ENCODE results near the gene ZSCAN5C.
"Not testable (repeated sequence)": the region's sequence is repeated elsewhere in the genome, so short reads cannot be mapped to it uniquely, and the experiment has no call there.

ZSCAN5C gene

GRCh38 chr19:56197646-56198045, 4.4 kb upstream of the ZSCAN5C start, which contains the start of gene ZSCAN5B:
Gene ZSCAN5B, minus strand, starts transcription at chr19:56197783. Its CDS starts 4,731 bp downstream, at chr19:56193052.
- not testable (repeated sequence) for DNase-seq

DNA sequence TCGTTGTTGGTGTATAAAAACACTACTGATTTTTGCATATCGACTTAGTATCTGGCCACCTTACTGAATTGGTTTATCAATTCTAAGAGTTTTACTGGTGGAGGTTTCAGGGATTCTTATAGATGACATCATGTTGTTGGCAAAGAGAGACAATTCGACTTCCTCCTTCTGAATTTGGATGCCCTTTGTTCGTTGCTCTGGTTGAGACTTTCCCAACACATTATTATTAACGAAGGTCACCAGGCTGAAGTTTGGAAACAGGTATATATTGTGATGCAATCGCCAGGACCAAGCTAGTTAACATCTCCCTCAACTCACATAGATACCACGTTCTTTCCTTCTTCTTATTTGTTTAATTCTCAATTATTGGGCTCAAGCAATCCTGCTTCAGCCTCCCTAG, 2.4 kb upstream of the ZSCAN5C start:
- no peak for DNase-seq

DNA sequence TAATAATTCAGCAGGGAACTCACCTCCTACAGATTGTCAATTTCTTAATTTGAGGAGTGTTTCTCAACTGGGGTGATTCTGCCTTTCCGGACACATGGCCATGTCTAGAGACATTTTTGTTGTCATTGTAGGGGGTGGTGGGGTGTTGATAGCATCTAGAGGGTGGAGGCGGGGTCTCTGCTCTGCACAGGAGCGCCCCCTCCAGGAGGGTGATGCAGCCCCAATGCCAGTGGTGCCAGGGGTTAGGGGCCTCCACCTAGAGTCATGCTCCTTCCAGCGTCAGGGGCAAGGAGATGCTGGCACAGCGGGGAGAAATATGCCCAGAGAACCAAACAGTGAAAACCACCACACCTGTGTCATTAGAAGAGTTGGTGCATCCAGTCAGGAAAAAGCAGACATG, 5.5 kb downstream of the ZSCAN5C start:
- not testable (repeated sequence) for DNase-seq

- no peak for DNase-seq
These were observed 7.0 kb downstream of the ZSCAN5C start for GRCh38 chr19:56209091-56209490.

DNA sequence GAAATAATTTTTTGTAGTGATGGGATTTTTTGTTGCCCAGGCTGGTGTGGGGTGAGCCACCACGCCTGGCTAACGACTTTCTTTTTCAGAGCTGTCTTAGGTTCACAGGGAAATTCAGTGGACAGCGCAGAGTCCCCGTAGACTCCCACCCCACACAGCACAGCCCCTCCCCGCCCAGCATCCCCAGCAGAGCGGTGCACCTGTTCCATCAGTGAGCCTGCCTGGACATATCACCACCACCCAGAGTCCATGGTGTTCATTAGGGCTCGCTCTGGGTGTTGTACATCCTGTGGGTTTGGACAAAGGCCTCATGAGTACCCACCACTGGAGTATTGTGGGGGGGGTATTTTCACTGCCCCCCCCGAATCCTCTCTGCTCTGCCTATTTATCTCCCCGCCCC, 8.0 kb downstream of the ZSCAN5C start:
- DNase-seq = not testable (repeated sequence)

DNA sequence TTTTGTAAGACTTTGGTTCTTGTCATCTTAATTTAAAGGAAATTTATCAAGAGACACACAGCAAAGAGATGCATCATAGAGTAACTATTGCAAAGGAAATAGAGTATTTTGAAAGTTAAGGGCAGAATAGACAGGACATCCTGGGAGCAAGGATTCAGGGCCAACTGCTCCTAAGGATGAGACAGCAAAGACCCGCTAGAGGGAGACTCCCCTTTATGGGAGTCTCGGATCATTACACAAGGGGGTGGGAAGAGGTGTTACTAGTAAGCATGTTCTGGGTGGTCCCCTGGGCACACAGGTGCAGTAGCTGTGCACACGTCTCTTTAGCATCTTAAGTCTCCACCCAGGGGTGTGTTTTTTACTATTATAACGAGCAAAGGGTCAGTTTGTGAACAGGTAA, 9.6 kb downstream of the ZSCAN5C start:
- no peak for DNase-seq

- DNase-seq = no peak
These were observed 15.2 kb downstream of the ZSCAN5C start for GRCh38 chr19:56217039-56217949.

DNA sequence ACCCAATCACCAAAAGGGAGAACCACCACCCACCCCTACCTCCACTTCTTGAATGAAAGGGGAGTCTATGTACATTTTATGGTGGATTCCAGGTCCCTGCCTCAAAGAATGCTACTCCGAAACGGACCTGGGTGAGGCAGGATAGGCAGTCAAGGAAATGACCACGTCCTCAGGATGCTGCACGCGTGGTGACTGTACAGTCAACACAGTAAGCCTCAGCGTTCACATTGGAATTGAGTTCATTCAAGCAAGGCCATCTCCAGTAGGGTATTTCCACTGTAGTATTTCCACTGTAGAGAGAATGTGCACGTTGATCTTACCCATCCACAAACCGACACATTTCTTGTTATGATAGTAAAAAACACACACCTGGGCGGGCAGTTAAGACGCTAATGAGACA, 16.9 kb downstream of the ZSCAN5C start:
- DNase-seq = no peak

DNA sequence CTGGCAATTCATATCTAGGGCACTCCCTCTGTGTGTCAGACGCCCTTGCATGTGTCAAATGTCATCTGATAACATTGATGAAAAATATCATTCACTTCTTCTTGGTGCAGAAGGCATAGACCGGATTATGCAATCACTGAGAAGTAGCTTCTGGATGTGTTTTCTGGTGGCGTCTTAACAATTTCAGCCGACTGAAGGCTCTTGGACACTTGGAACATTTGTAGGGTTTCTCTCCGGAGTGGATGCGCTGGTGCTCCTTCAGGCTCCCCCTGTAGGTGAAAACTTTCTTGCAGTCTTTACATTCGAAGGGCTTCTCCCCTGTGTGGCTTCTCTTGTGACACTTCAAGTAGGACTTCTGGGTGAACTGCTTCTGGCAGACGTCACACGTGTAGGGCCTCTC, 19.4 kb downstream of the ZSCAN5C start:
- not testable (repeated sequence) for DNase-seq

- no peak for DNase-seq
These were observed 19.8 kb downstream of the ZSCAN5C start for GRCh38 chr19:56221851-56222250.

DNA sequence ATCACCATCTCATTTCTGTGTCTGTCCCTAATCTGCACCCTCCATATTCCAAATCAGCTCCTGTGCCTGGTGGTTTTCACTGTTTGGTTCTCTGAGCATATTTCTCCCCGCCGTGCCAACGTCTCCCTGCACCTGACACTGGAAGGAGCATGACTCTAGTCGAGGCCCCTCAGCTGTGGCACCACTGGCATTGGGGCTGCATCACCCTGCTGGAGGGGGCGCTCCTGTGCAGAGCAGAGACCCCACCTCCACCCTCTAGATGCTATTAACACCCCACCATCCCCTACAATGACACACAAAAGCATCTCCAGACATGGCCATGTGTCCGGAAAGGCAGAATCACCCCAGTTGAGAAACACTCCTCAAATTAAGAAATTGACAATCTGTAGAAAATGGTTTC, 20.8 kb downstream of the ZSCAN5C start:
- DNase-seq = no peak

GRCh38 chr19:56223481-56223880, 21.4 kb downstream of the ZSCAN5C start:
- DNase-seq = no peak

DNA sequence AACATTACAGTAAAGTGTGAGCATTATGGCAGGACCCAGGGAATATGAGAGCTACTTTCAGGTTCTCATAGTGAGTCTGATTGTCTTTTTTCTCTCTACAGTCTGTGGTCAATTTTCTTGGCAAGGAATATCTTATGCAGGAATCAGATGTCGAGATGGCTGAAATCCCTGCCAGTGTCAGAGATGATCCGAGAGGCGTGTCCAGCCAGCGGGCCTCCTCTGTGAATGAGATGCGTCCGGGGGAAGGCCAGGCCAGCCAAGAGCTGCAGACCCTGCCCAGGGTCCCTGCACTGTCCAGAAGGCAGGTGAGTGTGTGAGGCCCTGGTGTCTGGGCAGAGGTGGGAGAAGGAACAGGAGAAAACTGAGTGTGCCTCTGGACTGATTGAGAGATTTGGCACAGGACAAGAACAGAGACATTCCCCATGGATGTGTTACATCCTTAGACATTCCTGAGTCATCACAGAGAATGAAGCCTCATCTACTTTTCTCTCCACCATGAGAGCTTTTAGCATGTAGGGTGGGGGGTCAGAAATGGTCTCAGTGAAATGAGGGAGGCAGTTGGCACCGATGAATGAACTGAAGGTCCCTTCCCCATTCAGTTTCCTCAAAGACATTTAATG, 43.2 kb downstream of the ZSCAN5C start:
- DNase-seq = no peak

- DNase-seq = not testable (repeated sequence)
These were observed 43.7 kb downstream of the ZSCAN5C start for GRCh38 chr19:56245764-56246163.

DNA sequence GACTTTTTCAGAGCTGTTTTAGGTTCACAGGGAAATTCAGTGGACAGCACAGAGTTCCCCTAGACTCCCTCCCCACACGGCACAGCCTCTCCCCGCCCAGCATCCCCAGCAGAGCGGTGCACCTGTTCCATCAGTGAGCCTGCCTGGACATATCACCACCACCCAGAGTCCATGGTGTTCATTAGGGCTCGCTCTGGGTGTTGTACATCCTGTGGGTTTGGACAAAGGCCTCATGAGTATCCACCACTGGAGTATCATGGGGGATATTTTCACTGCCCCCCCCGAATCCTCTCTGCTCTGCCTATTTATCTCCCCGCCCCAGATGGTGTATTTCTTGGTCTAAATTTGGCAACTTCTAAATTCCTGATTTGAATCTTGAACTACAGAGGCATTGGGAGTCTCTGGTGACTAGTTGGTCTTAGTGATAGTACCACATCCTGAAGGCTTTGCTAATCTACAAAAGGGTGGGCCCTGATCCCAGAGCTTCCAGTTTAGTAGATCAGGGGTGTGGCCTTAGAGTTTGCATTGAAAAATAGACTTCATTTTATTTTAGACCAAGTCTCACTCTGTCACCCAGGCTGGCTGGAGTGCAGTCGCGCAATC, 46.8 kb downstream of the ZSCAN5C start:
- DNase-seq = not testable (repeated sequence)

GRCh38 chr19:56252699-56253422, 50.8 kb downstream of the ZSCAN5C start:
- DNase-seq = no peak

- peak; percentile 23 for DNase-seq
These were observed 51.7 kb downstream of the ZSCAN5C start for GRCh38 chr19:56253737-56254136.

DNA sequence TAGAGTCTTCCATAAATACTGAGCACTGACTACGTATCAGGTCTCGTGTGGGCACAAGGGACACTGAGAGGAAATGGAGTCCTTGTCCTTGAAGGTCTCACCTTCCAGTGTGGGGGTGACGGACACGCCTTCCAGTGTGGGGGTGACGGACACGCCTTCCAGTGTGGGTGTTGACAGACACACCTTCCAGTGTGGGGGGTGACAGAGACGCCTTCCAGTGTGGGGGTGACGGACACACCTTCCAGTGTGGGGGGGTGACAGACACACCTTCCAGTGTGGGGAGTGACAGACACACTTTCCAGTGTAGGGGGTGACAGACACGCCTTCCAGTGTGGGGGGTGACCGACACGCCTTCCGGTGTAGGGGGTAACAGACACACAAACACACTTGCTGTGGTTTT, 56.2 kb downstream of the ZSCAN5C start:
- DNase-seq = no peak

Measured in DMS79 (cell line).